Measurements from ENCODE around the gene PKNOX2. TPM values are rescaled to one million over a fixed set of nuclear protein-coding genes. Genes with fewer than 3 reads are reported as not detected.

Gene PKNOX2
- total and polyA plus RNA-seq, 4 experiments from 2014 or later, result not detected

DNA sequence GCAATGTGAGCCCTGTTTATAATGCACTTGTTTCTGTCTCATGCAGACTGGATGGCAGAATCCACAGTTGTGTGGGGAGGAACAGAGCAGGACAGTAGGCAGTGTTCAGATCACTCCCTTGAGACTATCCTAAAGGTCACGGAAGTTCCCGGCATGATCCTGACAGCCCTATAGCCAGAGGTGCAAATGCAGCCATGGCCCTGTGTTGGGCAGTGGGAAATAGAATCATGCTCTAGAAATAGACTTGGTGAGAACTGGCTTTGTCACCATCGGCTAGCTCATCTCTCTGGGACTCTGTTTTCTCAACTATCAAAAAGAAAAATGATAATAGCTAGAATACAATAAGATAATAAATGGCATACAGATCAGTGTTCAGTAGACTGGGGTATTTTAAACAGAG, 208.4 kb downstream of the PKNOX2 start:
- no peaks in the 10 kb centered on the region for H3K9me3 ChIP-seq (ENCODE audit: control insufficient read depth in 1 of 2, low read length in 2 of 2)
- ChIA-PET POLR2A (ENCODE audit: partially characterized antibody) (no interaction called here), CTCF (ENCODE audit: partially characterized antibody) (no interaction called here)
- Mint-ChIP-seq H3K27ac (no peak overlapping the region), H3K4me3 (no peak overlapping the region), H3K27me3 (peaks cover 22 to 44% of the 10 kb centered on the region in 2 donors), H3K4me1 (peaks cover 0 to 2% (median 0%) of the 10 kb centered on the region in 4 donors), H3K36me3 (no peaks in the 10 kb centered on the region), H3K9me3 (no peaks in the 10 kb centered on the region)
- H3K4me1 ChIP-seq (ENCODE audit: insufficient read depth, low read length), result no peaks in the 10 kb centered on the region
- intact Hi-C loops (cut with micrococcal nuclease), result no loop called here
- H3K27me3 ChIP-seq (ENCODE audit: insufficient read depth, low read length), result no peaks in the 10 kb centered on the region
- no peak for DNase-seq
- no peak overlapping the region for H3K27ac ChIP-seq (ENCODE audit: low read depth, low read length)
- H3K4me3 ChIP-seq (ENCODE audit: low read length in 2 of 2), result no peak overlapping the region
- no peaks in the 10 kb centered on the region for H3K36me3 ChIP-seq (ENCODE audit: insufficient read depth, low read length)

GRCh38 chr11:125373426-125374391, 209.2 kb downstream of the PKNOX2 start:
- no peak overlapping the region for H3K27ac ChIP-seq (ENCODE audit: low read depth, low read length)
- Mint-ChIP-seq H3K36me3 (no peaks in the 10 kb centered on the region), H3K4me1 (peaks cover 0 to 2% (median 0%) of the 10 kb centered on the region in 4 donors), H3K4me3 (no peak overlapping the region), H3K27me3 (peaks cover 22 to 41% of the 10 kb centered on the region in 2 donors), H3K27ac (peak overlapping the region in 1 of 7 donors; percentile 68), H3K9me3 (no peaks in the 10 kb centered on the region)
- intact Hi-C loops (cut with micrococcal nuclease), result no loop called here
- ChIA-PET CTCF (ENCODE audit: partially characterized antibody) (no interaction called here), POLR2A (ENCODE audit: partially characterized antibody) (no interaction called here)
- H3K4me1 ChIP-seq (ENCODE audit: insufficient read depth, low read length), result no peaks in the 10 kb centered on the region
- H3K9me3 ChIP-seq (ENCODE audit: control insufficient read depth in 1 of 2, low read length in 2 of 2), result no peaks in the 10 kb centered on the region
- H3K4me3 ChIP-seq (ENCODE audit: low read length in 2 of 2), result no peak overlapping the region
- DNase-seq, result no peak
- H3K27me3 ChIP-seq (ENCODE audit: insufficient read depth, low read length), result no peaks in the 10 kb centered on the region
- no peaks in the 10 kb centered on the region for H3K36me3 ChIP-seq (ENCODE audit: insufficient read depth, low read length)

GRCh38 chr11:125374398-125374797, 209.8 kb downstream of the PKNOX2 start:
- H3K27me3 Mint-ChIP-seq, result peaks cover 21 to 40% of the 10 kb centered on the region in 2 donors
- no peak overlapping the region for H3K27ac Mint-ChIP-seq
- H3K36me3 ChIP-seq (ENCODE audit: insufficient read depth, low read length), result no peaks in the 10 kb centered on the region
- H3K4me1 ChIP-seq (ENCODE audit: insufficient read depth, low read length), result no peaks in the 10 kb centered on the region
- no peaks in the 10 kb centered on the region for H3K9me3 Mint-ChIP-seq
- H3K27ac ChIP-seq (ENCODE audit: low read depth, low read length), result no peak overlapping the region
- POLR2A ChIA-PET (ENCODE audit: partially characterized antibody), result no interaction called here
- H3K27me3 ChIP-seq (ENCODE audit: insufficient read depth, low read length), result no peaks in the 10 kb centered on the region
- H3K36me3 Mint-ChIP-seq, result no peaks in the 10 kb centered on the region
- CTCF ChIA-PET (ENCODE audit: partially characterized antibody), result no interaction called here
- intact Hi-C loops (cut with micrococcal nuclease), result no loop called here
- H3K9me3 ChIP-seq (ENCODE audit: control insufficient read depth in 1 of 2, low read length in 2 of 2), result no peaks in the 10 kb centered on the region
- peaks cover 0 to 2% (median 0%) of the 10 kb centered on the region in 4 donors for H3K4me1 Mint-ChIP-seq
- no peak overlapping the region for H3K4me3 ChIP-seq (ENCODE audit: low read length in 2 of 2)
- no peak for DNase-seq
- no peak overlapping the region for H3K4me3 Mint-ChIP-seq

DNA sequence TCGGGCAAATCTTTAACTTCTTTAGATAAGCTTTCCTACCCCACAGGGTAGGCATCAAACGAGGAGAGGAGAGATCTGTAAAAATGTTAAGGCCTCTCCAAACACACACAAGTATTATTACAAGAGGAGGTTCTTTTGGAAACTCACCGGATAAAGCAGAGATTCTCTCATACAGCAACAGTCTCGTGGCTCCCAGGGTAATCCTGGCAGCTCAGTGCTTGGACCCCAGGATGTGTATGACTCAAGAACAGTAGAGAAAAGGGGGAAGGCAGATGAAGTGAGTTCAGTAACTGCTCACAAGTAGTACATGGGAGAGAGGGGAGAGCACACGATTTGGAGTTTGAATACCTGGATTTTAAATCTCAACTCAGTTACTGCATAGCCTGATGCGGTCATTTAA, 210.6 kb downstream of the PKNOX2 start:
- ChIA-PET CTCF (ENCODE audit: partially characterized antibody) (no interaction called here), POLR2A (ENCODE audit: partially characterized antibody) (no interaction called here)
- H3K9me3 Mint-ChIP-seq, result no peaks in the 10 kb centered on the region
- no peak overlapping the region for H3K27ac Mint-ChIP-seq
- intact Hi-C loops (cut with micrococcal nuclease), result no loop called here
- no peaks in the 10 kb centered on the region for H3K4me1 ChIP-seq (ENCODE audit: insufficient read depth, low read length)
- H3K4me3 ChIP-seq (ENCODE audit: low read length in 2 of 2), result no peak overlapping the region
- no peak overlapping the region for H3K27ac ChIP-seq (ENCODE audit: low read depth, low read length)
- no peaks in the 10 kb centered on the region for H3K27me3 ChIP-seq (ENCODE audit: insufficient read depth, low read length)
- H3K4me1 Mint-ChIP-seq, result peaks cover 0 to 2% (median 0%) of the 10 kb centered on the region in 4 donors
- no peak for DNase-seq
- H3K36me3 Mint-ChIP-seq, result no peaks in the 10 kb centered on the region
- no peaks in the 10 kb centered on the region for H3K9me3 ChIP-seq (ENCODE audit: control insufficient read depth in 1 of 2, low read length in 2 of 2)
- no peaks in the 10 kb centered on the region for H3K36me3 ChIP-seq (ENCODE audit: insufficient read depth, low read length)
- H3K4me3 Mint-ChIP-seq, result no peak overlapping the region
- peaks cover 18 to 38% of the 10 kb centered on the region in 2 donors for H3K27me3 Mint-ChIP-seq

DNA sequence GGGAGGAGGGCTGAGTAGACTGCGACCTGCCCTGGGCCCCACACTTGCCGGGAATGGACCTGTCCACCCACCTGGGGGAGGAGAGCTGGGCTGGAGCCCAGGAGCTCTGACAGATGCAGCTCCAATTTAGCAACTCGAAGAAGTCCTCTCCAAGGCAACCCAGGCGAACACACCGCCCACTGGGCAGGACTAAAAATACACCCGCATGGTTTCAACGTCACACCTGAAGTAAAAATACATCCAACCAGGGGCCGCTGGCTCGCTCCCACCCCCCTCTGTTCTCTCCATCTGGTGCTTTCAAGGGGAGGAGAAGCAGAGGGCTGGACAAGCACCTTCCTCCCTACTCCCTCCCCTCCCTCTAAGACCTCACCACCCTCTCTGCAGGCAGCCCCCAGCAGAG, 211.6 kb downstream of the PKNOX2 start:
- H3K9me3 Mint-ChIP-seq, result peaks cover 0 to 2% (median 0%) of the 10 kb centered on the region in 8 donors
- H3K36me3 Mint-ChIP-seq, result no peaks in the 10 kb centered on the region
- ChIA-PET CTCF (ENCODE audit: partially characterized antibody) (no interaction called here), POLR2A (ENCODE audit: partially characterized antibody) (no interaction called here)
- peaks cover 0 to 2% (median 0%) of the 10 kb centered on the region in 4 donors for H3K4me1 Mint-ChIP-seq
- H3K36me3 ChIP-seq (ENCODE audit: insufficient read depth, low read length), result no peaks in the 10 kb centered on the region
- H3K27me3 Mint-ChIP-seq, result peaks cover 18 to 36% of the 10 kb centered on the region in 2 donors
- H3K4me3 ChIP-seq (ENCODE audit: low read length in 2 of 2), result no peak overlapping the region
- no peak for DNase-seq
- H3K27me3 ChIP-seq (ENCODE audit: insufficient read depth, low read length), result no peaks in the 10 kb centered on the region
- no peak overlapping the region for H3K27ac Mint-ChIP-seq
- H3K4me3 Mint-ChIP-seq, result no peak overlapping the region
- no peak overlapping the region for H3K27ac ChIP-seq (ENCODE audit: low read depth, low read length)
- H3K9me3 ChIP-seq (ENCODE audit: control insufficient read depth in 1 of 2, low read length in 2 of 2), result no peaks in the 10 kb centered on the region
- intact Hi-C loops (cut with micrococcal nuclease), result no loop called here
- no peaks in the 10 kb centered on the region for H3K4me1 ChIP-seq (ENCODE audit: insufficient read depth, low read length)

DNA sequence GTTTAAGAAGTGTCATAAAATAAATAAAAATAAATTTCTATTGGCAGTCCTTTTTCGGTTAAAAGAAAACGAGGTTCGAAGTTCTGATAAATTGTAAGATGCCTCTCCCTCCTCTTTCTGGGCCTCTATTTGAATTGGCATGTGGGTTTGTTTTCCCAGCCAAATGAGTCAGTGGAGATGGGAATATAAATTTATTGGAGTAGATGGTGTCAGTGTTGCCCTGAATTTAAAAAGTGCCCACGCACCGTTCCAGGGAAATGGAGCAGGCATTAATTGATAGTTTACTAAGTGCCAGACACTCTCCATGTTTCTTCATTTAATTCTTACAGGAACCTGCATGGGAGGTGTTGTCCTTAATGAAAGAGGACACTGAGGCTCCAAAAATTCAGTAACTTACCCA, 212.3 kb downstream of the PKNOX2 start:
- Histone ChIP-seq H3K27ac (ENCODE audit: low read depth, low read length) (no peak overlapping the region), H3K4me3 (ENCODE audit: low read length in 2 of 2) (no peak overlapping the region), H3K36me3 (ENCODE audit: insufficient read depth, low read length) (no peaks in the 10 kb centered on the region), H3K27me3 (ENCODE audit: insufficient read depth, low read length) (no peaks in the 10 kb centered on the region), H3K9me3 (ENCODE audit: control insufficient read depth in 1 of 2, low read length in 2 of 2) (no peaks in the 10 kb centered on the region), H3K4me1 (ENCODE audit: insufficient read depth, low read length) (no peaks in the 10 kb centered on the region)
- no peaks in the 10 kb centered on the region for H3K36me3 Mint-ChIP-seq
- no peaks in the 10 kb centered on the region for H3K4me1 Mint-ChIP-seq
- DNase-seq, result no peak
- H3K27ac Mint-ChIP-seq, result no peak overlapping the region
- peaks cover 0 to 2% (median 0%) of the 10 kb centered on the region in 8 donors for H3K9me3 Mint-ChIP-seq
- POLR2A ChIA-PET (ENCODE audit: partially characterized antibody), result no interaction called here
- CTCF ChIA-PET (ENCODE audit: partially characterized antibody), result no interaction called here
- no peak overlapping the region for H3K4me3 Mint-ChIP-seq
- intact Hi-C loops (cut with micrococcal nuclease), result no loop called here
- peaks cover 18 to 39% of the 10 kb centered on the region in 2 donors for H3K27me3 Mint-ChIP-seq

GRCh38 chr11:125378083-125378482, 213.5 kb downstream of the PKNOX2 start:
- Histone ChIP-seq H3K4me1 (ENCODE audit: insufficient read depth, low read length) (no peaks in the 10 kb centered on the region), H3K36me3 (ENCODE audit: insufficient read depth, low read length) (no peaks in the 10 kb centered on the region), H3K27ac (ENCODE audit: low read depth, low read length) (no peak overlapping the region), H3K4me3 (ENCODE audit: low read length in 2 of 2) (no peak overlapping the region), H3K9me3 (ENCODE audit: control insufficient read depth in 1 of 2, low read length in 2 of 2) (no peaks in the 10 kb centered on the region), H3K27me3 (ENCODE audit: insufficient read depth, low read length) (no peaks in the 10 kb centered on the region)
- intact Hi-C loops (cut with micrococcal nuclease), result no loop called here
- Mint-ChIP-seq H3K4me3 (no peak overlapping the region), H3K9me3 (peaks cover 0 to 2% (median 0%) of the 10 kb centered on the region in 8 donors), H3K27me3 (peaks cover 15 to 38% of the 10 kb centered on the region in 2 donors), H3K27ac (no peak overlapping the region), H3K36me3 (no peaks in the 10 kb centered on the region), H3K4me1 (no peaks in the 10 kb centered on the region)
- ChIA-PET POLR2A (ENCODE audit: partially characterized antibody) (no interaction called here), CTCF (ENCODE audit: partially characterized antibody) (no interaction called here)
- no peak for DNase-seq

All from CD4-positive, alpha-beta memory T cell (primary cell).